A549 (cell line): Measurements from ENCODE around the gene TBC1D21. TPM values are rescaled to one million over a fixed set of nuclear protein-coding genes. Genes with fewer than 3 reads are reported as not detected.
A peak's percentile ranks its signal among the peaks of the same experiment; 100 is the strongest.

Experiments
- ATAC-seq, 2 experiments: fragments of 200-7000 bp in 1 of 2; fragments of >200 bp in 1 of 2; cut with Nextera tagmentation in 1 of 2; cut with Tn5 transposase in 1 of 2; 3 replicates each; pipeline versions ENCODE4 v1.8.0 to v1.9.1; 2018 to 2020; ENCODE audit warnings: mild to moderate bottlenecking in 1 of 2, moderate library complexity in 1 of 2
- CTCF ChIA-PET: fragments of 300-600 bp; sonication (Branson Sonifier 250); formaldehyde crosslinking; extraction: SDS; loops from one replicate; lab custom pipeline; 2021; ENCODE audit warnings: antibody characterized with exemption, inconsistent platforms; lab: Yijun Ruan, JAX
- POLR2A ChIA-PET: fragments of 350-600 bp; formaldehyde crosslinking; extraction: SDS; loops from one replicate; lab custom pipeline; 2021; ENCODE audit warnings: antibody characterized with exemption, inconsistent platforms; lab: Yijun Ruan, JAX
- DNase-seq, 2 experiments: peaks; one replicate each; pipeline versions ENCODE4 v3.0.0 to v3.0.0-alpha.2; 2011 to 2016; ENCODE audit warnings: low read depth in 1 of 2, low spot score in 1 of 2
- FAIRE-seq: peaks from 2 replicates; lab custom pipeline; 2011; peaks lifted over from hg19 to GRCh38; lab: Jason Lieb, UNC
- H3K27ac ChIP-seq, 2 experiments: fragments of >200 bp; sonication (Bioruptor Twin); formaldehyde crosslinking; 3 replicates each; pipeline ENCODE4 v1.5.1; 2016 to 2017
- H3K4me1 ChIP-seq: fragments of >200 bp; sonication (Bioruptor Twin); formaldehyde crosslinking; 3 replicates; pipeline ENCODE4 v1.6.1; 2016
- H3K4me2 ChIP-seq: fragments of >200 bp; sonication (Bioruptor Twin); formaldehyde crosslinking; 3 replicates; pipeline ENCODE4 v1.6.1; 2016
- H3K4me3 ChIP-seq: fragments of >200 bp; sonication (Bioruptor Twin); formaldehyde crosslinking; 3 replicates; pipeline ENCODE4 v1.5.1; 2016
- H3K9me3 ChIP-seq: fragments of >200 bp; sonication (Bioruptor Twin); formaldehyde crosslinking; 3 replicates; pipeline ENCODE4 v1.6.1; 2016
- CBX2 ChIP-seq: fragments of 200-600 bp; sonication (generic); IDR thresholded peaks from 2 replicates; pipeline ENCODE4 v1.6.1; 2016; ENCODE audit warnings: low read depth, mild to moderate bottlenecking, borderline replicate concordance
- CEBPB ChIP-seq, 2 experiments: fragments of >200 bp in 1 of 2; sonication (Bioruptor Twin) in 1 of 2; formaldehyde crosslinking in 1 of 2; IDR thresholded peaks; 2 replicates each; pipeline ENCODE4 v1.6.1; 2012 to 2016
- E2F6 ChIP-seq: IDR thresholded peaks from 2 replicates; pipeline ENCODE4 v1.6.1; 2012; ENCODE audit warnings: low read depth, borderline replicate concordance
- FOSB ChIP-seq: fragments of 250-450 bp; sonication (Bioruptor Pico); IDR thresholded peaks from 2 replicates; pipeline ENCODE4 v1.5.0; 2020; ENCODE audit warnings: mild to moderate bottlenecking, moderate library complexity
- GATA3 ChIP-seq: IDR thresholded peaks from 2 replicates; pipeline ENCODE4 v1.6.1; 2012; ENCODE audit warnings: borderline replicate concordance
- HDAC2 ChIP-seq: fragments of 200-600 bp; sonication (generic); IDR thresholded peaks from 2 replicates; pipeline ENCODE4 v1.6.1; 2016
- HES2 ChIP-seq: fragments of >200 bp; sonication (Bioruptor Twin); formaldehyde crosslinking; IDR thresholded peaks from 2 replicates; pipeline ENCODE4 v1.6.1; 2016
- JUN ChIP-seq, 2 experiments: fragments of >200 bp; sonication (Bioruptor Twin); formaldehyde crosslinking; IDR thresholded peaks; 2 replicates in 1 of 2; 3 replicates in 1 of 2; pipeline ENCODE4 v1.6.1; 2016 to 2017
- MAFK ChIP-seq: fragments of 450-650 bp; IDR thresholded peaks from 2 replicates; pipeline ENCODE4 v1.6.1; 2014; ENCODE audit not compliant: partially characterized antibody
- MYC ChIP-seq: IDR thresholded peaks from 2 replicates; pipeline ENCODE4 v1.6.1; 2012; ENCODE audit warnings: mild to moderate bottlenecking, inconsistent platforms, low read length, improper control_type of control experiment, borderline replicate concordance
- NPAS2 ChIP-seq: fragments of 250-450 bp; sonication (Bioruptor Pico); IDR thresholded peaks from 2 replicates; pipeline ENCODE4 v1.8.0; 2022; ENCODE audit warnings: mild to moderate bottlenecking, moderate library complexity, borderline replicate concordance
- NR3C1 ChIP-seq: fragments of >200 bp; sonication (Bioruptor Twin); formaldehyde crosslinking; IDR thresholded peaks from 3 replicates; pipeline ENCODE4 v1.6.1; 2017
- RCOR1 ChIP-seq: fragments of 150-350 bp; IDR thresholded peaks from 2 replicates; pipeline ENCODE4 v1.6.1; 2014; ENCODE audit warnings: antibody characterized with exemption, low read length, low read depth
- REST ChIP-seq: fragments of 200-600 bp; sonication (generic); IDR thresholded peaks from 2 replicates; pipeline ENCODE4 v1.6.1; 2016; ENCODE audit warnings: antibody characterized with exemption, mild to moderate bottlenecking, moderate library complexity
- RFX5 ChIP-seq: fragments of 450-650 bp; IDR thresholded peaks from 2 replicates; pipeline ENCODE4 v1.7.1; 2014; ENCODE audit warnings: antibody characterized with exemption, mild to moderate bottlenecking, moderate library complexity
- RNF2 ChIP-seq: fragments of 200-600 bp; sonication (generic); IDR thresholded peaks from 2 replicates; pipeline ENCODE4 v1.6.1; 2016; ENCODE audit warnings: low read depth, mild to moderate bottlenecking, antibody characterized with exemption, moderate library complexity, borderline replicate concordance
- TP53 ChIP-seq: fragments of 250-450 bp; sonication (Bioruptor Pico); IDR thresholded peaks from 2 replicates; pipeline ENCODE4 v1.5.0; 2021; ENCODE audit warnings: mild to moderate bottlenecking, moderate library complexity
- ZNF302 ChIP-seq: fragments of 250-450 bp; sonication (Bioruptor Pico); IDR thresholded peaks from 2 replicates; pipeline ENCODE4 v1.9.0; 2021; ENCODE audit warnings: inconsistent platforms, mild to moderate bottlenecking, moderate library complexity
- WGBS: methylation state at CpG from one replicate; pipeline ENCODE4 v1.1.6; 2017; ENCODE audit errors: missing lambda C conversion rate; 5-methylcytosine and 5-hydroxymethylcytosine counted together
- polyA plus RNA-seq, 4 experiments: library from polyadenylated mRNA; depleted of rRNA in 3 of 4; stranded (reverse); fragments of >200 nt; fragmentation: RNase III in 1 of 4; extraction: RNeasy Plus Mini Kit Qiagen cat#74134 plus additional on column Dnase treatment in 1 of 4; gene quantifications; 2 replicates in 3 of 4; 3 replicates in 1 of 4; pipeline ENCODE4 v1.2.3, GENCODE V29; 2011 to 2017
- TF ChIP-seq, protein P1 (sequence below): fragments of 150-350 bp; IDR thresholded peaks from 2 replicates; pipeline ENCODE4 v1.6.1; 2014; ENCODE audit warnings: low read depth, mild to moderate bottlenecking, low read length
- TF ChIP-seq, protein P2 (sequence below): fragments of 250-450 bp; sonication (Bioruptor Pico); IDR thresholded peaks from 2 replicates; pipeline ENCODE4 v1.5.0; 2020; ENCODE audit warnings: low read depth, mild to moderate bottlenecking, moderate library complexity
- TF ChIP-seq, protein P3 (sequence below): fragments of 250-450 bp; sonication (Bioruptor Pico); IDR thresholded peaks from 2 replicates; pipeline ENCODE4 v1.5.0; 2021; ENCODE audit warnings: mild to moderate bottlenecking, moderate library complexity, borderline replicate concordance

Gene TBC1D21
- polyA plus RNA-seq, 2 of the 4 experiments (the other 2 are of a cell fraction), result not detected

DNA sequence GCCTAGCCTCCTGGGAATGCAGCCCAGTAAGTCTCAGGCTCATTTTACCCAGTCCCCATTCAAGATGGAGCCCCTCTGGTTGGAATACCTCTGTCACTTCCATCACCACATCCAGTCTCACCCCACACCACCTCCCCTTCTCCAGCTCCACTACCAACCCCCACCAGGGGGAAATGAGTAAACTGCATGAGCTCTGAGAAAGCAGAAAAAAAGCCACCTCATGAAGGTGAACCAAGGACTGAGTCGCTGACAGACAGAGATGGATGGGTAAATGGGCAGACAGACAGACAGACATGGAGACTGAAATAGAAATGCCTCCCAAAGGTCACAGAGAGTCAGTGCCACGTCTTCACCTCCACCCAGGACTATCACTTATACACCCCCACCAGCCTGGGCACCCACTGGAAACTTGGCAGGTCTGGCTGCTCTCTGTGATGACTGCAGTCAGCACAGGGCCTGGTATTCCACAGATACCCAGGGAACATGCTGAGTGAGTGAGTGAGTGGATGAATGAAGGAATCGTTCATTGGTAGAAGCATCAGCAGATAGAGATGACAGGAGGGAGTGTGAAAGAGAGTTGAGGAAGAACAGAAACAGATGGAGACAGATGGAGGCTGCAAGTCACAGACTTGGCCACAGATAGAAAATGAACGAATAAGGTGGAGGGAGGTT lies 48.0 kb downstream of the TBC1D21 start (continued):
- TF ChIP-seq E2F6 (no peak), GATA3 (no peak), FOSB (no peak), RNF2 (no peak), RFX5 (no peak), NPAS2 (CRISPR knock-in tag) (no peak)

GRCh38 chr15:73922186-73923151 lies 49.1 kb downstream of the TBC1D21 start:
- DNase-seq, result no peak
- ChIA-PET CTCF (interaction anchor here (0.9 to 2.0 kb wide), 4 partner anchors 13 to 50 kb away, joined by 3 to 6 read pairs (median 3); no protein-coding TSS in a partner anchor), POLR2A (no interaction called here)
- no peak overlapping the region for H3K4me3 ChIP-seq
- no peak overlapping the region; a peak in 1 of 6 replicates for H3K27ac ChIP-seq
- ATAC-seq, result no peak
- WGBS, result 72% methylated on average over 15 of the region's 19 CpGs
- FAIRE-seq, result no peak
- peaks cover 11% of the 10 kb centered on the region for H3K4me1 ChIP-seq
- H3K9me3 ChIP-seq, result no peaks in the 10 kb centered on the region
- H3K4me2 ChIP-seq, result no peak overlapping the region
- TF ChIP-seq MAFK, result peak; percentile 73
- TF ChIP-seq JUN (IDR thresholded peaks at IDR 0.05), result no peak
- TF ChIP-seq CBX2, result no peak
- TF ChIP-seq, protein P1, sequence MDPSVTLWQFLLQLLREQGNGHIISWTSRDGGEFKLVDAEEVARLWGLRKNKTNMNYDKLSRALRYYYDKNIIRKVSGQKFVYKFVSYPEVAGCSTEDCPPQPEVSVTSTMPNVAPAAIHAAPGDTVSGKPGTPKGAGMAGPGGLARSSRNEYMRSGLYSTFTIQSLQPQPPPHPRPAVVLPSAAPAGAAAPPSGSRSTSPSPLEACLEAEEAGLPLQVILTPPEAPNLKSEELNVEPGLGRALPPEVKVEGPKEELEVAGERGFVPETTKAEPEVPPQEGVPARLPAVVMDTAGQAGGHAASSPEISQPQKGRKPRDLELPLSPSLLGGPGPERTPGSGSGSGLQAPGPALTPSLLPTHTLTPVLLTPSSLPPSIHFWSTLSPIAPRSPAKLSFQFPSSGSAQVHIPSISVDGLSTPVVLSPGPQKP, result no peak
- no peak for TF ChIP-seq E2F6

GRCh38 chr15:73923156-73923487 lies 49.8 kb downstream of the TBC1D21 start:
- no peak overlapping the region; a peak in 1 of 6 replicates for H3K27ac ChIP-seq
- TF ChIP-seq TP53 (CRISPR knock-in tag) (no peak), NR3C1 (no peak), RNF2 (no peak), MYC (no peak), RCOR1 (no peak), REST (no peak), CEBPB (IDR thresholded peaks at IDR 0.05) (no peak), JUN (IDR thresholded peaks at IDR 0.05) (no peak), HES2 (no peak), ZNF302 (CRISPR knock-in tag) (no peak), HDAC2 (no peak)
- TF ChIP-seq, protein P1, result no peak
- TF ChIP-seq, protein P2, sequence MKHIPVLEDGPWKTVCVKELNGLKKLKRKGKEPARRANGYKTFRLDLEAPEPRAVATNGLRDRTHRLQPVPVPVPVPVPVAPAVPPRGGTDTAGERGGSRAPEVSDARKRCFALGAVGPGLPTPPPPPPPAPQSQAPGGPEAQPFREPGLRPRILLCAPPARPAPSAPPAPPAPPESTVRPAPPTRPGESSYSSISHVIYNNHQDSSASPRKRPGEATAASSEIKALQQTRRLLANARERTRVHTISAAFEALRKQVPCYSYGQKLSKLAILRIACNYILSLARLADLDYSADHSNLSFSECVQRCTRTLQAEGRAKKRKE, result no peak
- TF ChIP-seq, protein P3, sequence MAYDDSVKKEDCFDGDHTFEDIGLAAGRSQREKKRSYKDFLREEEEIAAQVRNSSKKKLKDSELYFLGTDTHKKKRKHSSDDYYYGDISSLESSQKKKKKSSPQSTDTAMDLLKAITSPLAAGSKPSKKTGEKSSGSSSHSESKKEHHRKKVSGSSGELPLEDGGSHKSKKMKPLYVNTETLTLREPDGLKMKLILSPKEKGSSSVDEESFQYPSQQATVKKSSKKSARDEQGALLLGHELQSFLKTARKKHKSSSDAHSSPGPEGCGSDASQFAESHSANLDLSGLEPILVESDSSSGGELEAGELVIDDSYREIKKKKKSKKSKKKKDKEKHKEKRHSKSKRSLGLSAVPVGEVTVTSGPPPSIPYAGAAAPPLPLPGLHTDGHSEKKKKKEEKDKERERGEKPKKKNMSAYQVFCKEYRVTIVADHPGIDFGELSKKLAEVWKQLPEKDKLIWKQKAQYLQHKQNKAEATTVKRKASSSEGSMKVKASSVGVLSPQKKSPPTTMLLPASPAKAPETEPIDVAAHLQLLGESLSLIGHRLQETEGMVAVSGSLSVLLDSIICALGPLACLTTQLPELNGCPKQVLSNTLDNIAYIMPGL, result no peak

More at GRCh38 chr15:73923156-73923487, 49.8 kb downstream of the TBC1D21 start:
- ATAC-seq (no peak), FAIRE-seq (no peak), DNase-seq (no peak)
- H3K9me3 ChIP-seq, result no peaks in the 10 kb centered on the region
- peaks cover 13% of the 10 kb centered on the region for H3K4me1 ChIP-seq
- no peak overlapping the region for H3K4me2 ChIP-seq
- H3K4me3 ChIP-seq, result no peak overlapping the region
- ChIA-PET CTCF (interaction anchor here (1.1 to 2.0 kb wide), 3 partner anchors 14 to 49 kb away, joined by 3 to 6 read pairs (median 3); no protein-coding TSS in a partner anchor), POLR2A (no interaction called here)
- 100% methylated on average over 3 of the region's 7 CpGs for WGBS
